ENCODE data around the gene PPP1R12B. TPM values are rescaled to one million over a fixed set of nuclear protein-coding genes. Genes with fewer than 3 reads are reported as not detected.
"Not testable (repeated sequence)": the region's sequence is repeated elsewhere in the genome, so short reads cannot be mapped to it uniquely, and the experiment has no call there.

PPP1R12B gene
- total RNA-seq, 5 donors from 2014 or later (not counting 1 experiment from before 2014, with no cell fraction given) = 24.3 to 40.9 (median 27.0) TPM

GRCh38 chr1:202543537-202543936 lies 195.0 kb downstream of the PPP1R12B start:
- not testable (repeated sequence) for DNase-seq; H3K4me1 ChIP-seq (ENCODE audit: control insufficient read depth in 1 of 2, extremely low read depth in 1 of 2, insufficient read depth in 2 of 2, low read length in 2 of 2); H3K9me3 ChIP-seq; H3K36me3 ChIP-seq (ENCODE audit: control insufficient read depth in 2 of 2, extremely low read depth in 1 of 2, insufficient read depth in 1 of 2, low read length in 1 of 2); H3K9me3 Mint-ChIP-seq; ATAC-seq (replicated peaks in 1 of 4); H3K4me3 ChIP-seq (ENCODE audit: control insufficient read depth in 1 of 2, extremely low read depth in 1 of 2, low read length in 1 of 2); H3K27me3 ChIP-seq (replicated peaks in 1 of 2; ENCODE audit: control insufficient read depth in 2 of 2, extremely low read depth in 1 of 2, insufficient read depth in 2 of 2, low read length in 1 of 2); H3K36me3 Mint-ChIP-seq; H3K27ac Mint-ChIP-seq; H3K27me3 Mint-ChIP-seq; H3K4me1 Mint-ChIP-seq; H3K4me3 Mint-ChIP-seq; H3K27ac ChIP-seq (ENCODE audit: low read length)
- ChIA-PET POLR2A (interaction anchor here in 1 of 2 donors (0.5 kb wide), 1 partner anchor 761 kb away, joined by 5 read pairs; no protein-coding TSS in a partner anchor), CTCF (interaction anchor here in 1 of 2 donors (0.6 kb wide), 1 partner anchor 12 kb away, joined by 3 read pairs; no protein-coding TSS in a partner anchor)
- 96% methylated on average over 4 of the region's 11 CpGs for WGBS (ENCODE audit: insufficient coverage)

DNA sequence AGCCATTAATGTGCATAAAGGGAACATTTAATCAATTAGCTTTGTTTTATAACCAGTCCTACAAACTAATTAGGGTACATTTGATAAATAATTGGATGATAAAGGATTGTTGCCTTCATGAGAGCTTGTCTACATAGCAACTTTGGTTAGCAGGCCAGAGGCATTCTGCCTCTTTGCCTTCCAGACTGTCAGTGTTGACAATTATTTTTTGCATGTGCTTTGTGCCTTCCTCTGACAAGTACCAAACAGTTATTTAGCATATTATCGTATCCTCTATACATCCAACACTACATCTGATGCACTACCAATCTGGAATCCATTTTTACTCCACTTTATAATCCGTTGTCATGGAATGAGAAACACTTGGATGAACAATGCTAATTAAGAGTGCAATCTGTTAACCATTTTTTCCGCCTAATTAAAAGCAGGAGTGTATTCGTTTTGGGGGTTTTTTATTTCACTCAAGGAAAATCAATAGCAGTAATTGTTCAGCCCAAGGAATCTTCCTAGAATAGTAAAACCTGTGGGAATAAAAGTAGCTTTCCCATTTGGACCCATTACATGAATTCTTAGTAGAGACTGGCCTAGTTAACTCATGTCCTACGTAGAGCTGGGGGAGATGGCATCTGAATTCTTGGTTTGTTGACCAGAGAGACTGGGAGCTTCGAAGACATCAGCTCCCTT lies 196.4 kb downstream of the PPP1R12B start:
- DNase-seq; CTCF ChIA-PET; H3K36me3 ChIP-seq (ENCODE audit: control insufficient read depth in 2 of 2, extremely low read depth in 1 of 2, insufficient read depth in 1 of 2, low read length in 1 of 2); H3K4me3 Mint-ChIP-seq; H3K9me3 Mint-ChIP-seq; H3K4me1 Mint-ChIP-seq; H3K4me1 ChIP-seq (ENCODE audit: control insufficient read depth in 1 of 2, extremely low read depth in 1 of 2, insufficient read depth in 2 of 2, low read length in 2 of 2); H3K36me3 Mint-ChIP-seq; ATAC-seq (replicated peaks in 1 of 4); H3K9me3 ChIP-seq; H3K27ac ChIP-seq (ENCODE audit: low read length); H3K4me3 ChIP-seq (ENCODE audit: control insufficient read depth in 1 of 2, extremely low read depth in 1 of 2, low read length in 1 of 2); H3K27ac Mint-ChIP-seq; H3K27me3 ChIP-seq (replicated peaks in 1 of 2; ENCODE audit: control insufficient read depth in 2 of 2, extremely low read depth in 1 of 2, insufficient read depth in 2 of 2, low read length in 1 of 2); H3K27me3 Mint-ChIP-seq: not testable (repeated sequence)
- no CpG with 5 or more reads among the region's 6 CpGs for WGBS (ENCODE audit: insufficient coverage)
- POLR2A ChIA-PET = interaction anchor here in 1 of 2 donors (0.6 kb wide), 1 partner anchor 9 kb away, joined by 3 read pairs; no protein-coding TSS in a partner anchor

DNA sequence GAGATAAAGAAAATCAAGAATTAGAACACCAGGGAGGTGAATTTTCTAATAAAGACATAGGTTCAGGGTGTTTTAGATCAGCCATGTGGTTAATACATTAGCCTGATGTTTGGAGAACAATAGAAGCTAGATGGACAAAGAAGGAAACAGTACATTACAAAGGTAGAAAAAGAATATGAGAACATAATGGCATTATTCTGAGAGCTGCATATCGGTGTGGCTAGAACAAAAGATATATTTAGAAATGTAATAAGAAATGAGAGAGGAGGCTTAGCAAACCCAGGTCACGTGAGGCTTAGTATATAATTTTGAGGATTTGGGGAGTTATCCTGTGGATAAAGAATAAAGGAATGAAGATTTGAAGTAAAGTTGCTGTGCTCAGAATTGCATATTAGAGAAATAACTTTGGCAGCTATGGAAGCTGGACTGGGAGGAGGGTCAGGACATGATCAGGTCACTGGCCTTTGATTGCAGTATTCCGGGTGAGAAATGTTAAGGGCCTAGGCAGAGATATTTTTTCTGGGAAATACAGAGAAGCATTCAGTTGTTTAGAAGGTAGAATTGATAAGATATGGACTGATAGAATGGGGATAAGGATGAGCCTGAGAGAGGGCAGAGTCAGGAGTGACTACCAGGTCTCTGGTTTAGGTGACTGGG lies 197.3 kb downstream of the PPP1R12B start:
- H3K4me1 ChIP-seq (ENCODE audit: control insufficient read depth in 1 of 2, extremely low read depth in 1 of 2, insufficient read depth in 2 of 2, low read length in 2 of 2); H3K4me3 ChIP-seq (ENCODE audit: control insufficient read depth in 1 of 2, extremely low read depth in 1 of 2, low read length in 1 of 2); H3K9me3 ChIP-seq; H3K27me3 Mint-ChIP-seq; H3K36me3 ChIP-seq (ENCODE audit: control insufficient read depth in 2 of 2, extremely low read depth in 1 of 2, insufficient read depth in 1 of 2, low read length in 1 of 2); POLR2A ChIA-PET; H3K9me3 Mint-ChIP-seq; ATAC-seq (replicated peaks in 1 of 4); H3K27ac Mint-ChIP-seq; DNase-seq; H3K27me3 ChIP-seq (replicated peaks in 1 of 2; ENCODE audit: control insufficient read depth in 2 of 2, extremely low read depth in 1 of 2, insufficient read depth in 2 of 2, low read length in 1 of 2); H3K4me3 Mint-ChIP-seq; H3K27ac ChIP-seq (ENCODE audit: low read length); H3K4me1 Mint-ChIP-seq; H3K36me3 Mint-ChIP-seq: not testable (repeated sequence)
- WGBS (ENCODE audit: insufficient coverage) = 78% methylated on average over 3 of the region's 3 CpGs
- CTCF ChIA-PET = interaction anchor here (0.6 to 0.7 kb wide), 2 partner anchors 35 to 82 kb away, joined by 3 read pairs; no protein-coding TSS in a partner anchor

DNA sequence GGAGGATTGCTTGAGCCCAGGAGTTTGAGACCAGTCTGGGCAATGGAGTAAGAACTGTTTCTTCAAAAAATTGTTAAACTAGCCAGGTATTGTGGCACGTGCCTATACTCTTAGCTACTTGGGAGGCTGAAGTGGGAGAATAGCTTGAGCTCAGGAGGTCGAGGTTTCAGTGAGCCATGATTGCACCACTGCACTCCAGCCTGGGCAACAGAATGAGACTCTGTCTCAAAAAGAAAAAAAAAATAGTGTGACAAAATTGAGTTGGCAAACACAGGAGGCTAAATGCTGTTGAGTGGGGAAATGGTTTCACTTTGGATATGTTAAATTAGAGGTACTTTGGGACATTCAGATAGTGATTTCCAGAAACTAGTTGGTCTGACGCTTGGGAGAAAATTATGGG lies 197.9 kb downstream of the PPP1R12B start:
- H3K27me3 Mint-ChIP-seq; H3K4me3 Mint-ChIP-seq; H3K4me3 ChIP-seq (ENCODE audit: control insufficient read depth in 1 of 2, extremely low read depth in 1 of 2, low read length in 1 of 2); H3K36me3 ChIP-seq (ENCODE audit: control insufficient read depth in 2 of 2, extremely low read depth in 1 of 2, insufficient read depth in 1 of 2, low read length in 1 of 2); POLR2A ChIA-PET; DNase-seq; H3K27ac ChIP-seq (ENCODE audit: low read length); ATAC-seq (replicated peaks in 1 of 4); H3K36me3 Mint-ChIP-seq; H3K27ac Mint-ChIP-seq; H3K4me1 Mint-ChIP-seq; H3K9me3 ChIP-seq; H3K27me3 ChIP-seq (replicated peaks in 1 of 2; ENCODE audit: control insufficient read depth in 2 of 2, extremely low read depth in 1 of 2, insufficient read depth in 2 of 2, low read length in 1 of 2); CTCF ChIA-PET; H3K9me3 Mint-ChIP-seq; H3K4me1 ChIP-seq (ENCODE audit: control insufficient read depth in 1 of 2, extremely low read depth in 1 of 2, insufficient read depth in 2 of 2, low read length in 2 of 2): not testable (repeated sequence)
- WGBS (ENCODE audit: insufficient coverage) = 72% methylated on average over 3 of the region's 3 CpGs

DNA sequence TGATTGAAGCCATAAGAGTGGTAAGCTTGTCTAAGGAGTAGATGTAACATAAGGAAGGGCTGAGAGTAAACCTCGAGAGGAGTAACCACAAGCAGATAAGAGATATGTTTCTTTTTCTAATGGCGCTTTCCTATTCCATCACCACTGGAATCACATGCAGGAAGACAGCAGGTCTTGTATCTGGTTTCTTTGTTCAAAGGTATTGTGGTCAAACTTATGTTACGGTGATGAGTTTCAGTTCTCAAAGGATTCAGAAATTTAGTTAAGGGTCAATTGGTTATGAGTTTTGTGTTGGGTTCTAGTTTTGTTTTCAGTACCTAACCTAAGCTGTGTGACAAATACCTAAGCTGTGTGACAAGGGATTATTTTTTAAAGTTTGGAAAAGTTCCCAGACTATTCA lies 198.3 kb downstream of the PPP1R12B start:
- H3K9me3 ChIP-seq; H3K27ac ChIP-seq (ENCODE audit: low read length); H3K4me1 ChIP-seq (ENCODE audit: control insufficient read depth in 1 of 2, extremely low read depth in 1 of 2, insufficient read depth in 2 of 2, low read length in 2 of 2); H3K4me1 Mint-ChIP-seq; ATAC-seq (replicated peaks in 1 of 4); H3K9me3 Mint-ChIP-seq; DNase-seq; H3K27ac Mint-ChIP-seq; H3K27me3 ChIP-seq (replicated peaks in 1 of 2; ENCODE audit: control insufficient read depth in 2 of 2, extremely low read depth in 1 of 2, insufficient read depth in 2 of 2, low read length in 1 of 2); POLR2A ChIA-PET; CTCF ChIA-PET; H3K4me3 ChIP-seq (ENCODE audit: control insufficient read depth in 1 of 2, extremely low read depth in 1 of 2, low read length in 1 of 2); H3K4me3 Mint-ChIP-seq; H3K27me3 Mint-ChIP-seq; H3K36me3 ChIP-seq (ENCODE audit: control insufficient read depth in 2 of 2, extremely low read depth in 1 of 2, insufficient read depth in 1 of 2, low read length in 1 of 2); H3K36me3 Mint-ChIP-seq: not testable (repeated sequence)
- no CpG with 5 or more reads among the region's 3 CpGs for WGBS (ENCODE audit: insufficient coverage)

GRCh38 chr1:202547215-202547614 lies 198.7 kb downstream of the PPP1R12B start:
- Histone ChIP-seq H3K36me3 (ENCODE audit: control insufficient read depth in 2 of 2, extremely low read depth in 1 of 2, insufficient read depth in 1 of 2, low read length in 1 of 2) (peaks cover 0 to 3% of the 10 kb centered on the region in 2 donors), H3K9me3 (no peaks in the 10 kb centered on the region), H3K4me3 (ENCODE audit: control insufficient read depth in 1 of 2, extremely low read depth in 1 of 2, low read length in 1 of 2) (no peak overlapping the region), H3K27ac (ENCODE audit: low read length) (no peak overlapping the region), H3K27me3 (replicated peaks in 1 of 2; ENCODE audit: control insufficient read depth in 2 of 2, extremely low read depth in 1 of 2, insufficient read depth in 2 of 2, low read length in 1 of 2) (no peaks in the 10 kb centered on the region), H3K4me1 (ENCODE audit: control insufficient read depth in 1 of 2, extremely low read depth in 1 of 2, insufficient read depth in 2 of 2, low read length in 2 of 2) (no peaks in the 10 kb centered on the region)
- Mint-ChIP-seq H3K4me3 (no peak overlapping the region), H3K27me3 (no peaks in the 10 kb centered on the region), H3K9me3 (no peaks in the 10 kb centered on the region), H3K27ac (no peak overlapping the region), H3K36me3 (no peaks in the 10 kb centered on the region), H3K4me1 (peaks cover 4 to 10% (median 9%) of the 10 kb centered on the region in 3 donors)
- DNase-seq = no peak
- ChIA-PET POLR2A (no interaction called here), CTCF (no interaction called here)
- ATAC-seq (replicated peaks in 1 of 4) = no peak

Measured in T-cell (primary cell).